Panc1 (cell line): ENCODE data around the gene IMPDH2. TPM values are rescaled to one million over a fixed set of nuclear protein-coding genes. Genes with fewer than 3 reads are reported as not detected.

Experiments used
- ATAC-seq: fragments of 200-7000 bp; cut with Tn5 transposase; 2 replicates; pipeline ENCODE4 v1.9.1; 2020; ENCODE audit warnings: mild to moderate bottlenecking, moderate library complexity
- BruUV-seq: library from RNA; stranded (reverse); fragments of 400-500 nt; replicated peaks from 2 replicates; lab custom pipeline; 2021; lab: Mats Ljungman, UMichigan
- CTCF ChIA-PET: fragments of 300-600 bp; sonication (Branson Sonifier 250); formaldehyde crosslinking; loops from one replicate; lab custom pipeline; 2022; ENCODE audit warnings: antibody characterized with exemption; lab: Charles Lee
- POLR2A ChIA-PET: fragments of 300-600 bp; sonication (Branson Sonifier 250); formaldehyde crosslinking; loops from one replicate; lab custom pipeline; 2022; ENCODE audit warnings: antibody characterized with exemption; lab: Charles Lee
- DNase-seq: peaks from one replicate; pipeline ENCODE4 v3.0.0-alpha.2; 2010; ENCODE audit warnings: low read depth, low spot score
- H3K27ac ChIP-seq: 2 replicates; pipeline ENCODE4 v1.5.1; 2011; ENCODE audit warnings: mild to moderate bottlenecking, low read length, inconsistent platforms
- H3K27me3 ChIP-seq: fragments of 200-500 bp; sonication (Bioruptor generic); 2 replicates; pipeline ENCODE4 v1.6.0; 2014; ENCODE audit warnings: low read length, inconsistent platforms; ENCODE audit not compliant: control insufficient read depth, insufficient read depth
- H3K36me3 ChIP-seq: fragments of 200-500 bp; sonication (Bioruptor generic); 2 replicates; pipeline ENCODE4 v1.5.1; 2014; ENCODE audit warnings: inconsistent platforms, mild to moderate bottlenecking, low read length, moderate library complexity; ENCODE audit not compliant: control insufficient read depth, insufficient read depth
- H3K4me1 ChIP-seq: 2 replicates; pipeline ENCODE4 v1.5.1; 2011; ENCODE audit warnings: inconsistent platforms, mild to moderate bottlenecking, low read length, moderate library complexity; ENCODE audit not compliant: control insufficient read depth, insufficient read depth
- H3K4me3 ChIP-seq, 2 experiments: 2 replicates each; pipeline ENCODE4 v1.5.1; 2011 to 2012; ENCODE audit warnings: low read depth in 2 of 2, low read length in 2 of 2, mild to moderate bottlenecking in 2 of 2, inconsistent platforms in 1 of 2, moderate library complexity in 1 of 2
- H3K9me3 ChIP-seq: fragments of 200-500 bp; sonication (Bioruptor generic); 2 replicates; pipeline ENCODE4 v1.5.1; 2014; ENCODE audit warnings: low read depth, mild to moderate bottlenecking, inconsistent platforms, low read length, moderate library complexity; ENCODE audit not compliant: control insufficient read depth, insufficient read depth
- CTCF ChIP-seq: fragments of 450-650 bp; IDR thresholded peaks from 2 replicates; pipeline ENCODE4 v1.5.1; 2017; ENCODE audit warnings: mild to moderate bottlenecking
- POLR2AphosphoS5 ChIP-seq: IDR thresholded peaks from 2 replicates; pipeline ENCODE4 v1.6.1; 2012; ENCODE audit warnings: mild to moderate bottlenecking, low read depth, low read length, moderate library complexity
- SIN3A ChIP-seq: IDR thresholded peaks from 2 replicates; pipeline ENCODE4 v1.6.1; 2012; ENCODE audit warnings: low read depth, mild to moderate bottlenecking, low read length, moderate library complexity, borderline replicate concordance; ENCODE audit not compliant: insufficient read depth
- TCF7L2 ChIP-seq: IDR thresholded peaks from 2 replicates; pipeline ENCODE4 v1.6.1; 2011; ENCODE audit warnings: mild to moderate bottlenecking, low read depth, low read length, inconsistent platforms
- in situ Hi-C: cut with HindIII; loops from 2 replicates; pipeline ENCODE4 v1.10.0; 2016; ENCODE audit warnings: low sequenced_read_pairs, low pct_unique_long_range_greater_than_20kb
- intact Hi-C: fragments of 100-400 bp; cut with micrococcal nuclease; formaldehyde crosslinking; loops from one replicate; pipeline ENCODE4 v1.10.0; 2022; ENCODE audit not compliant: unreplicated experiment
- total RNA-seq: library from RNA; stranded (reverse); gene quantifications from one replicate; pipeline ENCODE4 v1.2.1, GENCODE V29; 2021; ENCODE audit not compliant: unreplicated experiment
- TF ChIP-seq, protein P1 (sequence below), 2 experiments: IDR thresholded peaks; 2 replicates each; pipeline ENCODE4 v1.6.1; 2011 to 2012; ENCODE audit warnings: low read depth in 2 of 2, control low read depth in 1 of 2, low read length in 1 of 2, mild to moderate bottlenecking in 1 of 2, moderate library complexity in 1 of 2; ENCODE audit not compliant: insufficient read depth in 1 of 2

The IMPDH2 gene
- total RNA-seq, 1 experiment from 2014 or later: 149 TPM

- TF ChIP-seq CTCF (no peak), TCF7L2 (no peak), SIN3A (no peak), POLR2AphosphoS5 (no peak)
- TF ChIP-seq, protein P1, sequence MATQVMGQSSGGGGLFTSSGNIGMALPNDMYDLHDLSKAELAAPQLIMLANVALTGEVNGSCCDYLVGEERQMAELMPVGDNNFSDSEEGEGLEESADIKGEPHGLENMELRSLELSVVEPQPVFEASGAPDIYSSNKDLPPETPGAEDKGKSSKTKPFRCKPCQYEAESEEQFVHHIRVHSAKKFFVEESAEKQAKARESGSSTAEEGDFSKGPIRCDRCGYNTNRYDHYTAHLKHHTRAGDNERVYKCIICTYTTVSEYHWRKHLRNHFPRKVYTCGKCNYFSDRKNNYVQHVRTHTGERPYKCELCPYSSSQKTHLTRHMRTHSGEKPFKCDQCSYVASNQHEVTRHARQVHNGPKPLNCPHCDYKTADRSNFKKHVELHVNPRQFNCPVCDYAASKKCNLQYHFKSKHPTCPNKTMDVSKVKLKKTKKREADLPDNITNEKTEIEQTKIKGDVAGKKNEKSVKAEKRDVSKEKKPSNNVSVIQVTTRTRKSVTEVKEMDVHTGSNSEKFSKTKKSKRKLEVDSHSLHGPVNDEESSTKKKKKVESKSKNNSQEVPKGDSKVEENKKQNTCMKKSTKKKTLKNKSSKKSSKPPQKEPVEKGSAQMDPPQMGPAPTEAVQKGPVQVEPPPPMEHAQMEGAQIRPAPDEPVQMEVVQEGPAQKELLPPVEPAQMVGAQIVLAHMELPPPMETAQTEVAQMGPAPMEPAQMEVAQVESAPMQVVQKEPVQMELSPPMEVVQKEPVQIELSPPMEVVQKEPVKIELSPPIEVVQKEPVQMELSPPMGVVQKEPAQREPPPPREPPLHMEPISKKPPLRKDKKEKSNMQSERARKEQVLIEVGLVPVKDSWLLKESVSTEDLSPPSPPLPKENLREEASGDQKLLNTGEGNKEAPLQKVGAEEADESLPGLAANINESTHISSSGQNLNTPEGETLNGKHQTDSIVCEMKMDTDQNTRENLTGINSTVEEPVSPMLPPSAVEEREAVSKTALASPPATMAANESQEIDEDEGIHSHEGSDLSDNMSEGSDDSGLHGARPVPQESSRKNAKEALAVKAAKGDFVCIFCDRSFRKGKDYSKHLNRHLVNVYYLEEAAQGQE (IDR thresholded peaks at IDR 0.05; ENCODE audit: insufficient read depth in 1 of 2, low read depth in 2 of 2, low read length in 1 of 2): no peak
- intact Hi-C loops: no loop called here
- ATAC-seq: no peak
- in situ Hi-C loops: no loop called here
- Histone ChIP-seq H3K4me1 (peaks cover 34% of the 10 kb centered on the region), H3K9me3 (no peaks in the 10 kb centered on the region), H3K27ac (no peak overlapping the region), H3K27me3 (no peaks in the 10 kb centered on the region), H3K4me3 (no peak overlapping the region), H3K36me3 (peaks cover 9% of the 10 kb centered on the region)
- DNase-seq: no peak
- CTCF ChIA-PET: no interaction called here
- BruUV-seq: no TSS peak
- POLR2A ChIA-PET: interaction anchor here (0.6 to 1.2 kb wide), 2 partner anchors 17 to 258 kb away, joined by 3 to 9 read pairs; partner anchors contain the start of gene WDR6
These were observed 5.4 kb downstream of the IMPDH2 start for GRCh38 chr3:49023775-49024174.

DNA sequence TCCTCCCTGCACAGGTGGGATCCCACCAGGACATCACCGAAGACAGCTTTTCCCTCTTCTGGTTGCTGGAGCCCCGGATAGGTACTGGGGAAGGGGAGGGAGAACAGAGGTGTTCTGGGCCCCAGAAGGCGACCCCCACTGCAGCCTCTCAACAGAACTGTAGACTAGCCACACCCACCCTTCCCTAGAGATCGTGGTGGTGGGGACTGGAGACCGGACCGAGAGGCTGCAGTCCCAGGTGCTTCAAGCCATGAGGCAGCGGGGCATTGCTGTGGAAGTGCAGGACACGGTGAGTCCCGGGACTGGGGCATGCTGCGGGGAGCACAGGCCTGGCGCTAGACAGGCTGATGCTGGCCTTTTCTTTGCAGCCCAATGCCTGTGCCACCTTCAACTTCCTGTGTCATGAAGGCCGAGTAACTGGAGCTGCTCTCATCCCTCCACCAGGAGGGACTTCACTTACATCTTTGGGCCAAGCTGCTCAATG, 6.5 kb downstream of the IMPDH2 start:
- no peak for ATAC-seq
- Histone ChIP-seq H3K27ac (peak overlapping the region; percentile 86), H3K9me3 (no peaks in the 10 kb centered on the region), H3K36me3 (peaks cover 9% of the 10 kb centered on the region), H3K4me3 (peak overlapping the region; percentile 71 to 90), H3K27me3 (no peaks in the 10 kb centered on the region), H3K4me1 (peaks cover 24% of the 10 kb centered on the region; the same call in 1 of the 2 replicates)
- DNase-seq: no peak
- CTCF ChIA-PET: no interaction called here
- POLR2A ChIA-PET: interaction anchor here (0.5 to 1.2 kb wide), 3 partner anchors 16 to 56 kb away, joined by 5 to 9 read pairs (median 6); partner anchors contain the start of gene WDR6
- in situ Hi-C loops: no loop called here
- TF ChIP-seq SIN3A (no peak), CTCF (no peak), TCF7L2 (no peak), POLR2AphosphoS5 (no peak; the same call in 1 of the 2 replicates)
- TF ChIP-seq, protein P1 (IDR thresholded peaks at IDR 0.05; ENCODE audit: insufficient read depth in 1 of 2, low read depth in 2 of 2, low read length in 1 of 2): no peak
- BruUV-seq: no TSS peak
- intact Hi-C loops: no loop called here
